Right renal cortex interstitium (tissue), 3 donors: Measurements from ENCODE around the gene ASB8. TPM values are rescaled to one million over a fixed set of nuclear protein-coding genes. Genes with fewer than 3 reads are reported as not detected.
"Not testable (repeated sequence)": the region's sequence is repeated elsewhere in the genome, so short reads cannot be mapped to it uniquely, and the experiment has no call there.

Experiments
- DNase-seq, 3 donors: peaks; one replicate each; pipeline ENCODE4 v3.0.0-alpha.2; 2013; ENCODE audit warnings: low read depth in 3 of 3, low spot score in 2 of 3
- polyA plus RNA-seq, 3 donors: library from polyadenylated mRNA; unstranded; fragments of 120-200 nt; gene quantifications; one replicate each; pipeline ENCODE4 v1.2.1, GENCODE V29; 2013; ENCODE audit not compliant: insufficient read length in 3 of 3

The ASB8 gene
- polyA plus RNA-seq, 3 donors, result 40.6 to 41.7 (median 41.0) TPM

DNA sequence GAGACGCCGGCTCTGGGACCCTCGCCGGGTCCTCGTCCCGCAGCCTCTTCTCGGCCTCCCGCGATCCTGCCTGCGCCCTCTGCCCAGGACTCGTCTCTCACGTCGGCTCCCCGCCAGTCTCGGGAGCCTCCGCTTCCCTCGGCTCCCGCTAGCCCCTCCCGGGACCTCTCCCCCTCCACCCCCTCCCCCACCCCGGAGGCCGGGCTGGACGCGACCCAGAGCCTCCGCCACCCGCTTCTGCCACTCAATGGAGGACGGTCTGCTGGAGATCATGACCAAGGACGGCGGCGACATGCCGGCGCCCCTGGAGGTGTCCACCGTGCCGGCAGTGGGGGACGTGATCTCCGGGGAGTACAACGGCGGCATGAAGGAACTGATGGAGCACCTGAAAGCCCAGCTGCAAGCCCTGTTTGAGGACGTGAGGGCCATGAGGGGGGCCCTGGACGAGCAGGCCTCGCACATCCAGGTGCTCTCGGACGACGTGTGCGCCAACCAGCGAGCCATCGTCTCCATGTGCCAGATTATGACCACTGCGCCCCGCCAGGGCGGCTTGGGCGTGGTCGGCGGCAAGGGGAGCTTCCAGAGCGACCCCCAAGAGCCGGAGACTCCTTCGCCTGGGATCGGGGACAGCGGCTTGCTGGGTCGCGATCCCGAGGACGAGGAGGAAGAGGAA, 26.7 kb upstream of the ASB8 start:
- no peak for DNase-seq

GRCh38 chr12:48183091-48183875, 26.0 kb upstream of the ASB8 start, which contains the start of gene CCDC184:
Gene CCDC184 (plus strand): TSS chr12:48183644. CDS start chr12:48184123, 479 bp downstream.
- no peak for DNase-seq

DNA sequence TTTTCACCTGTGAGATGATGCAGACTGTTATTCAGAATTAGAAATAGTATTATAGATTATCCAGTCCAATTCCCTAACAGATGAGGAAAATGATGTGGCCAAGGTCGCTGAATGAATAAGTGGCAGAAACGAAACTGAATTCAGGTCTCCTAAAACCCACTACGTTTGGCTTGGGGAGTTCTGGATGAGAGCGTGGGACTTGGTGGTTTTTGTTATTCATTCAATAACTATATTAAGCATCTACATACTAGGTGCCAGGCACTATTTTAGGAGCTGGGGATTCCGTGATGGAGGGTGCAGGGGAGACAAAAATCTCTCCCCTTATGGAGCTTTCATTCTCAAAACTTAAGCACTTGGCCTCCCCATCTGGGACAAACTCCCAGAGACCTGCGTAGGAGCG, 25.3 kb upstream of the ASB8 start:
- no peak for DNase-seq

DNA sequence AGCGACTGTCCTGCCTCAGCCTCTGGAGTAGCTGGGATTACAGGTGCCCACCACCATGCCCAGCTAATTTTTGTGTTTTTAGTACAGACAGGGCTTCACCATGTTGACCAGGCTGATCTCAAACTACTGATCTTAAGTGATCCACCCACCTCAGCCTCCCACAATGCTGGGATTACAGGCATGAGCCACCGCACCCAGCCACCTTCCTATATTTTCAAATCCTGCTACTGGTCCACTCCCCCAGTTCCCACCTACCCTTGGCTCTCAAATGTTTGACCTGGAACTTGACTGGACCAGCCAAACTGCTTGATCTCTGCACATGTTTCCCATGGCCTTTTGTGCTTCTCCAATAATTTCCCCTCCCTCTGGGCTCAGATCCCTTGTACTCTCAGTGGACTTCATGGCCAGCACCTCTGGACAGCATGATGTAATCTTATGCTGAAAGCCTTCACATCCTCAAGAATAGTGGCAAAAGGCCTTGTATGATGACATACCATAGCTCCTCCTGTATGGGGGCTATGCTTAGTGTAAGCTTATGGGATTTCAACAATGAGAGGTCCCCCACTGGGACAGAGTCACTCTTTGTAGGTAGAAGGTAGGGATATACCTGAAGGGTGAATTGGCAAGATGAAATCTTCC, 23.7 kb upstream of the ASB8 start:
- no peak for DNase-seq

DNA sequence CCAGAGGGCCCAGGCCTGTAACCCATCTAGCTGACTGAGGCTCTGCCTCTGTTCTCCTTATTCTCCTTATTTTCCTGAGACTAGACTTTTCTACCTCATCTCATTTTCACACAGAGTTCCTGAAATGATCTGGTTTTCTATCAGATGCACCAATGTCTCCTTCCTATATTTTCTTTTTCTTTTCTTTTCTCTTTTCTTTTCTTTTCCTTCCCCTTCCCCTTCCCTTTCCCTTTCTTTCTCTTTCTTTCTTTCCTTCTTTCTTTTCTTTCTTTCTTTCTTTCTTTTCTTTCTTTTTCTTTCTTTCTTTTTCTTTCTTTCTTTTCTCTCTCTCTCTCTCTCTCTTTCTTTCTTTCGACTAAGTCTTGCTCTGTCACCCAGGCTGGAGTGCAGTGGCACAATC, 23.1 kb upstream of the ASB8 start:
- no peak for DNase-seq

GRCh38 chr12:48179466-48179865, 22.2 kb upstream of the ASB8 start:
- DNase-seq, result no peak

GRCh38 chr12:48177982-48178381, 20.7 kb upstream of the ASB8 start:
- no peak for DNase-seq

GRCh38 chr12:48176417-48176751, 19.1 kb upstream of the ASB8 start:
- DNase-seq, result no peak

- DNase-seq, result no peak
Observed at GRCh38 chr12:48175613-48176416, 18.5 kb upstream of the ASB8 start.

DNA sequence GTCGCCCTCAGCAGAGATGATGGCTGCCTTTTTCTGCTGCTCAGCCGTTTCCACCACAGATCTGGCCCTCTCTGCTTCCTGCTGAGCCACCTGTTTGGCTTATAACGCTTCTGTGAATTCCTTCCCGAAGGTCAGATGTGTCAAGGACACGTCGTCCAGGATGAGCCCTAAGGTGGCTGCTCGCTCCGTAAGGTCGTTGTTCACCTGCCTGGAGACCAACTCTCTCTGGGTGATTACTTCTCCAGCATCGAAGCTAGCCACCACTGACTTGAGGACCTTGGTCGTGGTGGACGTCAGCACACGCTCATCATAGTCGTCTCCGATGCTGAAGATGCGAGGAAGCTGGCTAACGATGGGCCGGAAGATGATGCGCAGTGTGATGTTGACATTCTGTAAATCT, 11.7 kb upstream of the ASB8 start:
- no peak for DNase-seq

DNA sequence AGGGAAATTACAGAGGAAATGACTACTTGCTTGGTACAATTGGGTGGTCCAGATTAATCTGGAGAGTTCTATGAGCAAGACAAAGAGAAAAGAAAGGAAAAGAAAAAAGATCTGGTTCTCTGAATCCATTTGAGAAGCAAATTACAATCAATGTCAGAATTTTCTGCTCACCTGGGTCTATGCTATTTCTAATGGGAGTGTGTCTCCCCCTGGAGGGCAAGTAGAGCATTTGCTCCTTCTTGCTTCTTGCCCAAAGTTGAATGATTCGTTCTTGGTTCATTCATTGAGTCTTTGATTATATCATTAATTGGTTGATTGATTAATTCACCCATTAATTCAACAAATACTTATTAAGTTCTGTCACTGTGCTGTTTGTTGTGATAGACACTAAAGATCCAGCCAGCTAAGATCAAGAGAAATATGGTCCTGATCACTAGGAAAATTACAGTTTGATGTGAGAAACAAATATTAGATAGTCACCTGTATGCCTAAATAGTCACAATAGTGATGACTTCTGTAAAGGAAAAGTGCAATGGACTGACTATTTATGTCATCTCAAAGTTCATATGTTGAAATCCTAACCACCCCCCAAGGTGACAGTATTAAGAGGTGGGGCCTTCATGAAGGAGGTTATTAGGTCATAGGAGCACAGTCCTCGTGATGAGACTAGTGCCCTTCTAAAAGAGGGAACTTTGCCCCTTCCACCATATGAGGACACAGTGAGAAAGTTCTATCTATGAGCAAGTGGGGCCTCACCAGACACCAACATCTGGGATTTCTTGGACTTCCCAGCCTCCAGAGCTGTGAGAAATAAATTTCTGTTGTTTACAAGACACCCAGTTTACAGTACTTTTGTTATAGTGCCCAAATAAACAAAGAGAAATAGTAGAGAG, 8.0 kb upstream of the ASB8 start:
- DNase-seq, result no peak

DNA sequence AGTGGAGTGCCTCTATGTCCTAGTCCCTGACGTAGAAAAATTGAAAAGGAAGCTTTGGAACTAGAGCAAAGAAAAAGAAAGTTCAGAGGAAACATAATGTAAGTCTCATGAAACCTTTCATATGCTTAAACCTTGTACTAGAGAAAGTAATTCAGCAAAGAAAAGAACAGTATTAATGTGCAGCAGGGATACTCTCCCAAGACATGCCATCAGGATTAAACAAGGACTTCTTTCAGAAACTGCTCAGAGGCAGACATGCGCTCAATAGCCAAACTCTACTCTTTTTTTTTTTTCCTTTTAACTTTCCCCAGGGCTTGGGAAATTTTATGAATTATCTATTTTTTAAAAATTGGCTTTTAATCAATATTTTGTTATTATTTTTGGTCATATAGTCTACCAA, 7.1 kb upstream of the ASB8 start:
- no peak for DNase-seq

- DNase-seq, result no peak
Observed at GRCh38 chr12:48163150-48163747, 5.9 kb upstream of the ASB8 start.

GRCh38 chr12:48160807-48161206, 3.5 kb upstream of the ASB8 start:
- no peak for DNase-seq

DNA sequence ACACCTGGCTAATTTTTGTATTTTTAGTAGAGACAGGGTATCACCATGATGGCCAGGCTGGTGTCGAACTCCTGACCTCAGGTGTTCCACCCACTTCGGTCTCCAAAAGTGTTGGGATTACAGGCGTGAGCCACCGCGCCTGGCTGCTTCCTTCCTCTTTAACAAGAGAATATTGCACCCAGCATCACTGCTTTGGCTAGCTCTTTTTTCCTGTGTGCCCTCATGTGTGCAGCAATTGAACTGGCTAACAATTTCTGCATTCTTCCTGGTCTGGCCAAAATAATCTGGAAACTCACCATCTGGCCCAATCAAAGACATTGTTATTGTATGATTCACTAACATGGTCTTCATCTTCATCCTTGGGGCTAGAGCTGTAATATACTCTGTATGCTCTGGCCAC, 2.7 kb upstream of the ASB8 start:
- DNase-seq, result no peak

- no peak for DNase-seq
Observed at GRCh38 chr12:48157889-48158370, 615 bp upstream of the ASB8 start.

- no peak for DNase-seq
Observed at GRCh38 chr12:48156652-48157017, 680 bp downstream of the ASB8 start.

DNA sequence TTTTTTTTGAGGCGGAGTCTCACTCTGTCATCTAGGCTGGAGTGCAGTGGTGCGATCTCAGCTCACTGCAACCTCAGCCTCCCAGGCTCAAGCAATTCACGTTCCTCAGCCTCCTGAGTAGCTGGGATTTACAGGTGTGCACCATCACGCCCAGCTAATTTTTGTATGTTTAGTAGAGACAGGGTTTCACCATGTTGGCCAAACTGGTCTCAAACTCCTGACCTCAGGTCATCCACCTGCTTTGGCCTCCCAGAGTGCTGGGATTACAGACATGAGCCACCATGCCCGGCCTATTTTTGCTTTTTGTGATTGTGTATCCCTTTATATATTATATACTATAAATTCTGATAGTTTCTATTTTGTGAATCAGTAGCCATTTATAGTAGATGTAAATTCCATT, 1.5 kb downstream of the ASB8 start:
- DNase-seq, result not testable (repeated sequence)

- no peak for DNase-seq
Observed at GRCh38 chr12:48151103-48151771, 6.1 kb downstream of the ASB8 start.
